ENCODE data around the gene TAF15. TPM values are rescaled to one million over a fixed set of nuclear protein-coding genes. Genes with fewer than 3 reads are reported as not detected.

The TAF15 gene
- total RNA-seq, 2 donors from 2014 or later = 57.2 to 86.1 TPM

GRCh38 chr17:35893751-35894150 is 84.5 kb downstream of the TAF15 start:
- Histone ChIP-seq H3K27me3 (replicated peaks; ENCODE audit: insufficient read depth) (no peaks in the 10 kb centered on the region), H3K36me3 (no peaks in the 10 kb centered on the region), H3K4me3 (no peak overlapping the region), H3K27ac (no peak overlapping the region), H3K9me3 (no peaks in the 10 kb centered on the region), H3K4me1 (replicated peaks) (no peaks in the 10 kb centered on the region)
- intact Hi-C loops (cut with DNase I) = no loop called here
- no peak for DNase-seq (ENCODE audit: low spot score)
- TF ChIP-seq POLR2AphosphoS5 (IDR thresholded peaks at IDR 0.05) = no peak
- TF ChIP-seq CTCF (IDR thresholded peaks at IDR 0.05) = no peak
- no peak for TF ChIP-seq POLR2A (IDR thresholded peaks at IDR 0.05)
- WGBS = 95% methylated on average over 4 of the region's 4 CpGs

- Histone ChIP-seq H3K27me3 (replicated peaks; ENCODE audit: insufficient read depth) (no peaks in the 10 kb centered on the region), H3K36me3 (no peaks in the 10 kb centered on the region), H3K4me3 (no peak overlapping the region), H3K4me1 (replicated peaks) (no peaks in the 10 kb centered on the region), H3K9me3 (no peaks in the 10 kb centered on the region), H3K27ac (no peak overlapping the region)
- intact Hi-C loops (cut with DNase I) = no loop called here
- no peak for DNase-seq (ENCODE audit: low spot score)
- TF ChIP-seq CTCF (IDR thresholded peaks at IDR 0.05) (no peak), POLR2A (IDR thresholded peaks at IDR 0.05) (no peak), POLR2AphosphoS5 (IDR thresholded peaks at IDR 0.05) (no peak)
- whole genome bisulfite sequencing = 91% methylated on average over 7 of the region's 7 CpGs
Measured at GRCh38 chr17:35894206-35894605, 84.9 kb downstream of the TAF15 start.

GRCh38 chr17:35895636-35896587 is 86.6 kb downstream of the TAF15 start:
- H3K27me3 ChIP-seq (replicated peaks; ENCODE audit: insufficient read depth) = no peaks in the 10 kb centered on the region
- no peak for DNase-seq (ENCODE audit: low spot score)
- H3K4me1 ChIP-seq (replicated peaks) = no peaks in the 10 kb centered on the region
- intact Hi-C loops (cut with DNase I) = no loop called here
- H3K9me3 ChIP-seq = no peaks in the 10 kb centered on the region
- no peak overlapping the region for H3K27ac ChIP-seq
- no peak overlapping the region for H3K4me3 ChIP-seq
- H3K36me3 ChIP-seq = no peaks in the 10 kb centered on the region
- TF ChIP-seq POLR2A (IDR thresholded peaks at IDR 0.05) = no peak
- TF ChIP-seq POLR2AphosphoS5 (IDR thresholded peaks at IDR 0.05) = no peak
- TF ChIP-seq CTCF (IDR thresholded peaks at IDR 0.05) = no peak
- WGBS = 88% methylated on average over 14 of the region's 14 CpGs

Small RNA genes within 50 kb of the gene (small RNA-seq; reads per million reads assigned to genes)
- 105 to 138 reads per million in 2 donors for gene RF00100

Other genes starting within 250 kb of the TAF15 start
- gene SLFN14, start 248.7 kb upstream of the TAF15 start, total RNA-seq = not detected
- 10 to 100 TPM in 1 of 2 donors, 1 to 10 TPM in 1; 9.4 to 11.6 TPM for gene PEX12, start 230.9 kb upstream of the TAF15 start, total RNA-seq
- 10 to 100 TPM; 66.8 to 92.9 TPM for gene AP2B1, start 222.2 kb upstream of the TAF15 start, total RNA-seq
- gene RASL10B, start 77.8 kb upstream of the TAF15 start, total RNA-seq = 1 to 10 TPM; 5.4 to 7.2 TPM
- not detected for gene GAS2L2, start 56.2 kb upstream of the TAF15 start, total RNA-seq
- gene C17orf50, start 48.6 kb upstream of the TAF15 start, total RNA-seq = 10 to 100 TPM in 1 of 2 donors, not detected in 1; 15.8 TPM
- gene MMP28, start 13.8 kb upstream of the TAF15 start, total RNA-seq = 100 to 1,000 TPM in 1 of 2 donors, 10 to 100 TPM in 1; 12.8 to 146 TPM
- gene HEATR9, start 59.4 kb downstream of the TAF15 start, total RNA-seq = under 1 TPM in 1 of 2 donors, not detected in 1; 0.40 TPM
- 1 to 10 TPM; 1.2 to 4.5 TPM for gene CCL5, start 70.9 kb downstream of the TAF15 start, total RNA-seq
- 1 to 10 TPM in 1 of 2 donors, not detected in 1; 2.4 TPM for gene RDM1, start 121.3 kb downstream of the TAF15 start, total RNA-seq
- gene LYZL6, start 134.2 kb downstream of the TAF15 start, total RNA-seq = 1 to 10 TPM in 1 of 2 donors, not detected in 1; 4.4 TPM
- gene CCL16, start 172.0 kb downstream of the TAF15 start, total RNA-seq = not detected
- 10 to 100 TPM; 19.9 to 28.0 TPM for gene CCL14, start 177.2 kb downstream of the TAF15 start, total RNA-seq
- gene CCL15, start 192.1 kb downstream of the TAF15 start, total RNA-seq = not detected
- gene CCL23, start 208.5 kb downstream of the TAF15 start, total RNA-seq = 1 to 10 TPM; 7.4 to 8.7 TPM

Measured in prostate gland (tissue), 2 donors.